GM12891 (cell line): Measurements from ENCODE around the gene PCNX4.

Source experiments
- POLR2A ChIP-seq: IDR thresholded peaks from 2 replicates; pipeline ENCODE4 v1.6.1; 2011; ENCODE audit warnings: low read depth, low read length, control low read depth
- POLR2AphosphoS5 ChIP-seq: IDR thresholded peaks from 2 replicates; pipeline ENCODE4 v1.6.1; 2011; ENCODE audit warnings: low read depth, low read length, control low read depth
- POU2F2 ChIP-seq: IDR thresholded peaks from 2 replicates; pipeline ENCODE4 v1.6.1; 2011; ENCODE audit warnings: low read depth, mild to moderate bottlenecking, control low read depth, low read length, moderate library complexity
- SPI1 ChIP-seq: IDR thresholded peaks from 2 replicates; pipeline ENCODE4 v1.6.1; 2011; ENCODE audit warnings: low read depth, low read length, control low read depth
- TAF1 ChIP-seq: IDR thresholded peaks from 2 replicates; pipeline ENCODE4 v1.6.1; 2011; ENCODE audit warnings: low read depth, low read length, control low read depth

- TF ChIP-seq POLR2A (no peak), TAF1 (no peak), SPI1 (no peak), POLR2AphosphoS5 (no peak), POU2F2 (no peak)
These were observed 104.6 kb downstream of the PCNX4 start for GRCh38 chr14:60196291-60196690.
